Parathyroid adenoma (tissue), 2 donors: ENCODE measurements around the gene CDH13.

Experiments used
- H2AFZ ChIP-seq: fragments of 300-600 bp; sonication (generic); one replicate; pipeline ENCODE4 v1.7.0; 2017; ENCODE audit warnings: antibody characterized with exemption, mild to moderate bottlenecking
- H3K27ac ChIP-seq: fragments of 300-600 bp; sonication (generic); one replicate; pipeline ENCODE4 v1.7.0; 2017
- H3K27me3 ChIP-seq: fragments of 300-600 bp; sonication (generic); one replicate; pipeline ENCODE4 v1.7.0; 2017; ENCODE audit warnings: low read length; ENCODE audit not compliant: control insufficient read depth, insufficient read depth
- H3K36me3 ChIP-seq: fragments of 300-600 bp; sonication (generic); one replicate; pipeline ENCODE4 v1.7.0; 2017; ENCODE audit warnings: low read length; ENCODE audit not compliant: control insufficient read depth, insufficient read depth
- H3K4me1 ChIP-seq: fragments of 300-600 bp; sonication (generic); one replicate; pipeline ENCODE4 v1.7.0; 2017; ENCODE audit warnings: control low read depth
- H3K4me2 ChIP-seq: fragments of 300-600 bp; sonication (generic); one replicate; pipeline ENCODE4 v1.7.0; 2017; ENCODE audit warnings: low read length
- H3K4me3 ChIP-seq: fragments of 300-600 bp; sonication (generic); one replicate; pipeline ENCODE4 v1.7.0; 2017; ENCODE audit warnings: low read depth, low read length
- H3K79me2 ChIP-seq: fragments of 300-600 bp; sonication (generic); one replicate; pipeline ENCODE4 v1.7.0; 2017; ENCODE audit warnings: control low read depth
- H3K9ac ChIP-seq: fragments of 300-600 bp; sonication (generic); one replicate; pipeline ENCODE4 v1.7.0; 2017; ENCODE audit warnings: mild to moderate bottlenecking
- H3K9me3 ChIP-seq: fragments of 300-600 bp; sonication (generic); one replicate; pipeline ENCODE4 v1.7.0; 2017; ENCODE audit warnings: low read length; ENCODE audit not compliant: control insufficient read depth
- TF ChIP-seq, protein P1 (sequence below): fragments of 300-600 bp; sonication (generic); IDR thresholded peaks from one replicate; pipeline ENCODE4 v1.7.0; 2017; ENCODE audit warnings: antibody characterized with exemption, mild to moderate bottlenecking
- donor health status: primary hyperparathyroidism.

CDH13 gene

DNA sequence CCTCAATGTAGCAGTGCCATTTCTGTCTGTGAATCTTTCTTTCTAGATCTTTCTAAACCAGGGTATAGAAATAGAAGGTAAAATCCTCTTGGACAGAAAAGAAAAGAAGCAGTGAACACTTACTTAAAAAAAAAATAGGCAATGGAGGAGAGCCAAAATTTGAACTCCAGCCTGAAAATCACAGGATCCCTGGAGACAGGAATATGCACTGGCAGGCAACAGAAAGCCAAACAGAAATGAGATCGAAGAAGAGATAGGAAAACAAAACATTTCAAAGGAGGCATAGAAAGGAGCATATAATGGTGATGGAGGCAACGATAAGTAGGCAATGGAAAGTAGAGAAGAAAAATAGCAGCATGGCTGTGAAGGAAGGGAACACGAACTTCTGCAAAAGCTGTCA, 927.3 kb downstream of the CDH13 start:
- Histone ChIP-seq H3K9ac (no peak overlapping the region), H3K27ac (no peak overlapping the region), H3K4me1 (no peaks in the 10 kb centered on the region), H3K4me2 (no peak overlapping the region), H3K9me3 (no peaks in the 10 kb centered on the region), H3K36me3 (no peaks in the 10 kb centered on the region), H3K27me3 (no peaks in the 10 kb centered on the region), H3K79me2 (no peaks in the 10 kb centered on the region), H3K4me3 (no peak overlapping the region), H2AFZ (no peak overlapping the region)
- TF ChIP-seq, protein P1, sequence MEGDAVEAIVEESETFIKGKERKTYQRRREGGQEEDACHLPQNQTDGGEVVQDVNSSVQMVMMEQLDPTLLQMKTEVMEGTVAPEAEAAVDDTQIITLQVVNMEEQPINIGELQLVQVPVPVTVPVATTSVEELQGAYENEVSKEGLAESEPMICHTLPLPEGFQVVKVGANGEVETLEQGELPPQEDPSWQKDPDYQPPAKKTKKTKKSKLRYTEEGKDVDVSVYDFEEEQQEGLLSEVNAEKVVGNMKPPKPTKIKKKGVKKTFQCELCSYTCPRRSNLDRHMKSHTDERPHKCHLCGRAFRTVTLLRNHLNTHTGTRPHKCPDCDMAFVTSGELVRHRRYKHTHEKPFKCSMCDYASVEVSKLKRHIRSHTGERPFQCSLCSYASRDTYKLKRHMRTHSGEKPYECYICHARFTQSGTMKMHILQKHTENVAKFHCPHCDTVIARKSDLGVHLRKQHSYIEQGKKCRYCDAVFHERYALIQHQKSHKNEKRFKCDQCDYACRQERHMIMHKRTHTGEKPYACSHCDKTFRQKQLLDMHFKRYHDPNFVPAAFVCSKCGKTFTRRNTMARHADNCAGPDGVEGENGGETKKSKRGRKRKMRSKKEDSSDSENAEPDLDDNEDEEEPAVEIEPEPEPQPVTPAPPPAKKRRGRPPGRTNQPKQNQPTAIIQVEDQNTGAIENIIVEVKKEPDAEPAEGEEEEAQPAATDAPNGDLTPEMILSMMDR, result no peak

DNA sequence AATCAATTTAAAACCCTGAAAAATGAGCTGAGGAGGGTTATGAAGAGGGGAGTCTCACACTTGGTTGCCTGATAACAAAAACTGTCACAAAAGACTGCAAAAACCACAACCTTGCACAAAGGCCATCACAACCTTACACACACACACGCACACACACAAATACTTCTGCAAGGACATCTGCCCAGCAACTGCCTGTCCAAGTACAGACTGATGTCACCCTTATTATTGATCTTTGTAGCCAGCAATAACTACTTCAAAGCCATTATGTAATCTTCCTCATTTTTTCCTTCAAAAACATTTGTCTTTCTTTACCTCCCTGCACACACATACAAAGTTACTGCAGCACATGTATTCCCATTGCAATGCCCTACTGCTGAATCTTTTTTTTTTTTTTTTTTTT, 927.8 kb downstream of the CDH13 start:
- no peaks in the 10 kb centered on the region for H3K4me1 ChIP-seq
- H3K27ac ChIP-seq, result no peak overlapping the region
- H3K9me3 ChIP-seq, result no peaks in the 10 kb centered on the region
- H2AFZ ChIP-seq, result no peak overlapping the region
- no peaks in the 10 kb centered on the region for H3K36me3 ChIP-seq
- TF ChIP-seq, protein P1, result no peak
- no peak overlapping the region for H3K4me2 ChIP-seq
- no peak overlapping the region for H3K9ac ChIP-seq
- no peak overlapping the region for H3K4me3 ChIP-seq
- no peaks in the 10 kb centered on the region for H3K27me3 ChIP-seq
- H3K79me2 ChIP-seq, result no peaks in the 10 kb centered on the region

DNA sequence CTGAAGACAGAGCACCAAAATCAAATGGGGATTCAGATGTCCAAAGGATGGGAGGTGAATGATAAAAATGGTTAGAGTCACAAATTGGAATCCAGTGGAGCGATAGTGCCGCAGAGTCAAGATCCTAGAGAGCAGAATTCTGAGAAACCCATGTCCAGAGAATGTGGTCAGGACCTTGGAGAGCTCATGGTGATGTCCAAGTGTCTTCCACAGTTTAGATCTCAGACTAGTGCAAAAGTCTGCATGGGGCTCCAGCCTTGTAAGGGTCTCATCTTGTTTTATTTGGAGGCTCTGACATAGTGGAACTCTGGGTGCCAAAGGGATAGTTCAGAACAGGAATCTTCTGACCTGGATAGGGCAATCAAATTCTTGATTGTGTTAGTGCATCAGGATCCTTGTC, 935.1 kb downstream of the CDH13 start:
- H3K27me3 ChIP-seq, result no peaks in the 10 kb centered on the region
- no peak overlapping the region for H3K27ac ChIP-seq
- H3K4me2 ChIP-seq, result no peak overlapping the region
- no peaks in the 10 kb centered on the region for H3K36me3 ChIP-seq
- TF ChIP-seq, protein P1, result no peak
- no peaks in the 10 kb centered on the region for H3K79me2 ChIP-seq
- H3K9me3 ChIP-seq, result no peaks in the 10 kb centered on the region
- H3K4me3 ChIP-seq, result no peak overlapping the region
- H3K4me1 ChIP-seq, result no peaks in the 10 kb centered on the region
- no peak overlapping the region for H3K9ac ChIP-seq
- H2AFZ ChIP-seq, result no peak overlapping the region

GRCh38 chr16:83568345-83568744, 941.6 kb downstream of the CDH13 start:
- H3K27me3 ChIP-seq, result no peaks in the 10 kb centered on the region
- no peaks in the 10 kb centered on the region for H3K4me1 ChIP-seq
- no peak overlapping the region for H3K4me2 ChIP-seq
- H2AFZ ChIP-seq, result no peak overlapping the region
- H3K36me3 ChIP-seq, result no peaks in the 10 kb centered on the region
- no peak overlapping the region for H3K9ac ChIP-seq
- TF ChIP-seq, protein P1, result no peak
- H3K27ac ChIP-seq, result no peak overlapping the region
- no peaks in the 10 kb centered on the region for H3K9me3 ChIP-seq
- H3K4me3 ChIP-seq, result no peak overlapping the region
- no peaks in the 10 kb centered on the region for H3K79me2 ChIP-seq

DNA sequence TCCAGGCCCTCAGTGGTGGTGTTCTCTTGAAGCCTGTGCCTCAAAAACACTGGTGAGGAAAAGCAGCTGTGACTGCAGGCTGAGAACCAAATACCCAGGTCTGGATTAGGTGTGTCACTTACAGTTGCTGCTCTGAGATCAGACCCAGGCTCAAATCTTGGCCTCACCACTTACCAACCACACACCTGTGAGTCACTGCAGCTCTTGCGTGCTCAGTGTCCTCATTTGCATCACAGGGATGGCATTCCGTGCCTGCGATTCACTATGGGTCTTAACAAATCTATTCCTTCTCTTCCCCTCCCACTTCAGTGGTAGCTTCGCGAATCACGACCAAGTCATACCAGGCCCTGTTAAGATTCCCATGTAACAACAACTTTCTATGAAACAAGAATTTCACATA, 947.6 kb downstream of the CDH13 start:
- H3K27me3 ChIP-seq, result no peaks in the 10 kb centered on the region
- no peaks in the 10 kb centered on the region for H3K9me3 ChIP-seq
- no peak overlapping the region for H3K4me2 ChIP-seq
- H2AFZ ChIP-seq, result no peak overlapping the region
- no peaks in the 10 kb centered on the region for H3K79me2 ChIP-seq
- H3K27ac ChIP-seq, result no peak overlapping the region
- TF ChIP-seq, protein P1, result no peak
- H3K4me1 ChIP-seq, result no peaks in the 10 kb centered on the region
- no peak overlapping the region for H3K4me3 ChIP-seq
- H3K36me3 ChIP-seq, result no peaks in the 10 kb centered on the region
- H3K9ac ChIP-seq, result no peak overlapping the region
